ENCODE results near the gene SASH1.

The SASH1 gene

DNA sequence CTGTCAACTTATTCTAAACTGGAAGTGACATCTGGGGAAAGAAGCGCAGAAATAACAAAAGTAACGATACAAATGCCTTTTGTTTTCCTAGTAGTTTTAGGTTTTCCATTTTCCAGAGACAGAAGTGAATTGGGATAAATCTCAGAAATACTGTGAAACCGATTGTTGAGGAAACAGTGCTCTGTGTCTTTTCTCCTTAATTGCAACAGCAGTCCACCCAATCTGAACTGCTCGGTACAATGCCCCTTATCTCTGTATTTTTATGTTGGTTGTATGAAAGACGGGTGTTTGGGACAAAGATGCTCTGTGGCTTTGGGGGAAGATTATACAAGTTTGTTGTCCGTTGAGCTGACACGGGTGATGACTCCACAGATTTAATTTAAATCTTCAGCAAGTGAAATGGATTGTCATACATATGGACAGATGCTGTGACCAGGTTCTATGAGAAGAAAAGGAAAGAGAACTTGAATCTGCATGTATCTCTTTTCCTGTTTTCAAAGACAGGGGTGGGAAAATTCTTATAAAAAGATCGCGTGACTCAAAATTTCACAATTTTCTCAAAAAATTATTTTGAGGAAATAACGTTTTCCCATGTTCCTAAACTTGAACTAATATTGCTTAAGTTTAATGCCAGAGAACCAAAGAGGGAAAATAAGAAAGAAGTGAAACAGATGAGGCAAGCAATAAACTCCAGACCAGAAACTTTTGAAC lies 41.2 kb downstream of the SASH1 start:
- no peak overlapping the region for H3K27ac ChIP-seq (ENCODE audit: extremely low read depth, low read depth, low read length)
- H3K4me1 ChIP-seq (ENCODE audit: control insufficient read depth, insufficient read depth, low read length) = no peaks in the 10 kb centered on the region
- TF ChIP-seq, protein P1, sequence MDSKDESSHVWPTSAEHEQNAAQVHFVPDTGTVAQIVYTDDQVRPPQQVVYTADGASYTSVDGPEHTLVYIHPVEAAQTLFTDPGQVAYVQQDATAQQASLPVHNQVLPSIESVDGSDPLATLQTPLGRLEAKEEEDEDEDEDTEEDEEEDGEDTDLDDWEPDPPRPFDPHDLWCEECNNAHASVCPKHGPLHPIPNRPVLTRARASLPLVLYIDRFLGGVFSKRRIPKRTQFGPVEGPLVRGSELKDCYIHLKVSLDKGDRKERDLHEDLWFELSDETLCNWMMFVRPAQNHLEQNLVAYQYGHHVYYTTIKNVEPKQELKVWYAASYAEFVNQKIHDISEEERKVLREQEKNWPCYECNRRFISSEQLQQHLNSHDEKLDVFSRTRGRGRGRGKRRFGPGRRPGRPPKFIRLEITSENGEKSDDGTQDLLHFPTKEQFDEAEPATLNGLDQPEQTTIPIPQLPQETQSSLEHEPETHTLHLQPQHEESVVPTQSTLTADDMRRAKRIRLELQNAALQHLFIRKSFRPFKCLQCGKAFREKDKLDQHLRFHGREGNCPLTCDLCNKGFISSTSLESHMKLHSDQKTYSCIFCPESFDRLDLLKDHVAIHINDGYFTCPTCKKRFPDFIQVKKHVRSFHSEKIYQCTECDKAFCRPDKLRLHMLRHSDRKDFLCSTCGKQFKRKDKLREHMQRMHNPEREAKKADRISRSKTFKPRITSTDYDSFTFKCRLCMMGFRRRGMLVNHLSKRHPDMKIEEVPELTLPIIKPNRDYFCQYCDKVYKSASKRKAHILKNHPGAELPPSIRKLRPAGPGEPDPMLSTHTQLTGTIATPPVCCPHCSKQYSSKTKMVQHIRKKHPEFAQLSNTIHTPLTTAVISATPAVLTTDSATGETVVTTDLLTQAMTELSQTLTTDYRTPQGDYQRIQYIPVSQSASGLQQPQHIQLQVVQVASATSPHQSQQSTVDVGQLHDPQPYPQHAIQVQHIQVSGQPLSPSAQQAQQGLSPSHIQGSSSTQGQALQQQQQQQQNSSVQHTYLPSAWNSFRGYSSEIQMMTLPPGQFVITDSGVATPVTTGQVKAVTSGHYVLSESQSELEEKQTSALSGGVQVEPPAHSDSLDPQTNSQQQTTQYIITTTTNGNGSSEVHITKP (tag by site-specific recombination; IDR thresholded peaks at IDR 0.05) = no peak
- TF ChIP-seq ZNF175 (tag by site-specific recombination; IDR thresholded peaks at IDR 0.05) (no peak), ZIC2 (tag by site-specific recombination; IDR thresholded peaks at IDR 0.05) (no peak)
- no peaks in the 10 kb centered on the region for H3K9me3 ChIP-seq (ENCODE audit: control insufficient read depth, insufficient read depth, low read depth, low read length)
- H3K36me3 ChIP-seq (ENCODE audit: control insufficient read depth in 2 of 2, insufficient read depth in 1 of 2, low read length in 2 of 2) = no peaks in the 10 kb centered on the region
- POLR2A ChIA-PET = no interaction called here
- H3K4me3 ChIP-seq (ENCODE audit: low read depth, low read length) = no peak overlapping the region
- CTCF ChIA-PET = no interaction called here

DNA sequence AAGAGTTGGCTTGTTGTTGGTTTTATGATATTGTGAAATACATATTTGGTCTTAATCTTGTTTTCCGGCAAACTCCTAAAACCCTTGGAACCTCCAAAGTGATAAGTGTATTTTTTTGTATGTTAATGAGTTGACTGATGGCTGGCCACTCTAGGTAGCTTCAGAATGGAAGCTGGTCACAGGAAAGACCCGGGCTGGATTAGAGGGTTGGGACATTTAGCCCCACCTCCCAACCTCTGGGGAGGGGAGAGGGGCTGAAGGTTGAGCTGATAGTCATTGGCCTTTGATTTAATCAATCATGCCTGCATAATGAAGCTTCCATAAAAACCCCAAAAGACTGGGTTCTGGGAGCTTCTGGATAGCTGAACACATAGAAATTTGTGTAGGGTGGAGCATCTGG lies 42.7 kb downstream of the SASH1 start:
- no peak for TF ChIP-seq ZNF707 (tag by site-specific recombination; IDR thresholded peaks at IDR 0.05)
- TF ChIP-seq KLF7 (tag by site-specific recombination; IDR thresholded peaks at IDR 0.05; ENCODE audit: borderline replicate concordance) = no peak
- TF ChIP-seq YY2 (tag by site-specific recombination; IDR thresholded peaks at IDR 0.05) = no peak
- TF ChIP-seq ZIC2 (tag by site-specific recombination; IDR thresholded peaks at IDR 0.05) = no peak
- no peak for TF ChIP-seq FEZF1 (tag by site-specific recombination; IDR thresholded peaks at IDR 0.05)
- TF ChIP-seq KLF1 (tag by site-specific recombination; IDR thresholded peaks at IDR 0.05) = no peak
- TF ChIP-seq ZNF624 (tag by site-specific recombination; IDR thresholded peaks at IDR 0.05) = no peak
- TF ChIP-seq ZNF2 (tag by site-specific recombination; IDR thresholded peaks at IDR 0.05) = no peak
- TF ChIP-seq, protein P2, sequence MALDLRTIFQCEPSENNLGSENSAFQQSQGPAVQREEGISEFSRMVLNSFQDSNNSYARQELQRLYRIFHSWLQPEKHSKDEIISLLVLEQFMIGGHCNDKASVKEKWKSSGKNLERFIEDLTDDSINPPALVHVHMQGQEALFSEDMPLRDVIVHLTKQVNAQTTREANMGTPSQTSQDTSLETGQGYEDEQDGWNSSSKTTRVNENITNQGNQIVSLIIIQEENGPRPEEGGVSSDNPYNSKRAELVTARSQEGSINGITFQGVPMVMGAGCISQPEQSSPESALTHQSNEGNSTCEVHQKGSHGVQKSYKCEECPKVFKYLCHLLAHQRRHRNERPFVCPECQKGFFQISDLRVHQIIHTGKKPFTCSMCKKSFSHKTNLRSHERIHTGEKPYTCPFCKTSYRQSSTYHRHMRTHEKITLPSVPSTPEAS (tag by site-specific recombination; IDR thresholded peaks at IDR 0.05) = no peak
- no peak for TF ChIP-seq ZNF155 (tag by site-specific recombination; IDR thresholded peaks at IDR 0.05)
- TF ChIP-seq ZNF311 (tag by site-specific recombination; IDR thresholded peaks at IDR 0.05; ENCODE audit: borderline replicate concordance) = no peak
- TF ChIP-seq, protein P3, sequence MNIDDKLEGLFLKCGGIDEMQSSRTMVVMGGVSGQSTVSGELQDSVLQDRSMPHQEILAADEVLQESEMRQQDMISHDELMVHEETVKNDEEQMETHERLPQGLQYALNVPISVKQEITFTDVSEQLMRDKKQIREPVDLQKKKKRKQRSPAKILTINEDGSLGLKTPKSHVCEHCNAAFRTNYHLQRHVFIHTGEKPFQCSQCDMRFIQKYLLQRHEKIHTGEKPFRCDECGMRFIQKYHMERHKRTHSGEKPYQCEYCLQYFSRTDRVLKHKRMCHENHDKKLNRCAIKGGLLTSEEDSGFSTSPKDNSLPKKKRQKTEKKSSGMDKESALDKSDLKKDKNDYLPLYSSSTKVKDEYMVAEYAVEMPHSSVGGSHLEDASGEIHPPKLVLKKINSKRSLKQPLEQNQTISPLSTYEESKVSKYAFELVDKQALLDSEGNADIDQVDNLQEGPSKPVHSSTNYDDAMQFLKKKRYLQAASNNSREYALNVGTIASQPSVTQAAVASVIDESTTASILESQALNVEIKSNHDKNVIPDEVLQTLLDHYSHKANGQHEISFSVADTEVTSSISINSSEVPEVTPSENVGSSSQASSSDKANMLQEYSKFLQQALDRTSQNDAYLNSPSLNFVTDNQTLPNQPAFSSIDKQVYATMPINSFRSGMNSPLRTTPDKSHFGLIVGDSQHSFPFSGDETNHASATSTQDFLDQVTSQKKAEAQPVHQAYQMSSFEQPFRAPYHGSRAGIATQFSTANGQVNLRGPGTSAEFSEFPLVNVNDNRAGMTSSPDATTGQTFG (tag by site-specific recombination; IDR thresholded peaks at IDR 0.05; ENCODE audit: borderline replicate concordance) = no peak
- no peak for TF ChIP-seq ZXDB (tag by site-specific recombination; IDR thresholded peaks at IDR 0.05)
- TF ChIP-seq SCRT1 (tag by site-specific recombination; IDR thresholded peaks at IDR 0.05; ENCODE audit: borderline replicate concordance) = no peak
- TF ChIP-seq, protein P4, sequence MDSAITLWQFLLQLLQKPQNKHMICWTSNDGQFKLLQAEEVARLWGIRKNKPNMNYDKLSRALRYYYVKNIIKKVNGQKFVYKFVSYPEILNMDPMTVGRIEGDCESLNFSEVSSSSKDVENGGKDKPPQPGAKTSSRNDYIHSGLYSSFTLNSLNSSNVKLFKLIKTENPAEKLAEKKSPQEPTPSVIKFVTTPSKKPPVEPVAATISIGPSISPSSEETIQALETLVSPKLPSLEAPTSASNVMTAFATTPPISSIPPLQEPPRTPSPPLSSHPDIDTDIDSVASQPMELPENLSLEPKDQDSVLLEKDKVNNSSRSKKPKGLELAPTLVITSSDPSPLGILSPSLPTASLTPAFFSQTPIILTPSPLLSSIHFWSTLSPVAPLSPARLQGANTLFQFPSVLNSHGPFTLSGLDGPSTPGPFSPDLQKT (IDR thresholded peaks at IDR 0.05; ENCODE audit: borderline replicate concordance, low read depth, low read length) = no peak
- no peak for TF ChIP-seq KLF16 (tag by site-specific recombination; IDR thresholded peaks at IDR 0.05)
- TF ChIP-seq ZSCAN23 (tag by site-specific recombination; IDR thresholded peaks at IDR 0.05) = no peak
- TF ChIP-seq KLF9 (tag by site-specific recombination; IDR thresholded peaks at IDR 0.05; ENCODE audit: low read depth) = no peak
- TF ChIP-seq, protein P5, sequence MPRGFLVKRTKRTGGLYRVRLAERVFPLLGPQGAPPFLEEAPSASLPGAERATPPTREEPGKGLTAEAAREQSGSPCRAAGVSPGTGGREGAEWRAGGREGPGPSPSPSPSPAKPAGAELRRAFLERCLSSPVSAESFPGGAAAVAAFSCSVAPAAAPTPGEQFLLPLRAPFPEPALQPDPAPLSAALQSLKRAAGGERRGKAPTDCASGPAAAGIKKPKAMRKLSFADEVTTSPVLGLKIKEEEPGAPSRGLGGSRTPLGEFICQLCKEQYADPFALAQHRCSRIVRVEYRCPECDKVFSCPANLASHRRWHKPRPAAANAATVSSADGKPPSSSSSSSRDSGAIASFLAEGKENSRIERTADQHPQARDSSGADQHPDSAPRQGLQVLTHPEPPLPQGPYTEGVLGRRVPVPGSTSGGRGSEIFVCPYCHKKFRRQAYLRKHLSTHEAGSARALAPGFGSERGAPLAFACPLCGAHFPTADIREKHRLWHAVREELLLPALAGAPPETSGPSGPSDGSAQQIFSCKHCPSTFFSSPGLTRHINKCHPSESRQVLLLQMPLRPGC (tag by site-specific recombination; IDR thresholded peaks at IDR 0.05) = no peak
- no peak for TF ChIP-seq ZSCAN16 (tag by site-specific recombination; IDR thresholded peaks at IDR 0.05)

More for the DNA sequence above, 42.7 kb downstream of the SASH1 start:
- Histone ChIP-seq H3K27ac (ENCODE audit: extremely low read depth, low read depth, low read length) (no peak overlapping the region), H3K9me3 (ENCODE audit: control insufficient read depth, insufficient read depth, low read depth, low read length) (no peaks in the 10 kb centered on the region), H3K4me1 (ENCODE audit: control insufficient read depth, insufficient read depth, low read length) (no peaks in the 10 kb centered on the region), H3K4me3 (ENCODE audit: low read depth, low read length) (no peak overlapping the region), H3K36me3 (ENCODE audit: control insufficient read depth in 2 of 2, insufficient read depth in 1 of 2, low read length in 2 of 2) (peaks cover 0 to 4% of the 10 kb centered on the region in 2 experiments; a peak in 1 of 3 replicates)
- ChIA-PET POLR2A (interaction anchor here (0.7 kb wide), 1 partner anchor 9 kb away, joined by 3 read pairs; no protein-coding TSS in a partner anchor), CTCF (interaction anchor here (0.7 to 1.6 kb wide), 3 partner anchors 10 to 208 kb away, joined by 3 to 6 read pairs (median 4); no protein-coding TSS in a partner anchor)

Measured in HEK293 (cell line).